Testis (tissue), 3 donors: ENCODE results near the gene DPYD. TPM values are rescaled to one million over a fixed set of nuclear protein-coding genes. Genes with fewer than 3 reads are reported as not detected.

Experiments used
- DNase-seq: peaks from one replicate; pipeline ENCODE4 v3.0.0-alpha.2; 2019
- H3K27ac ChIP-seq, 2 donors: fragments of 200-600 bp; sonication (generic); one replicate each; pipeline ENCODE4 v1.5.1; 2019
- H3K27me3 ChIP-seq: fragments of 200-600 bp; sonication (generic); one replicate; pipeline ENCODE4 v1.5.1; 2019
- H3K36me3 ChIP-seq: fragments of 200-600 bp; sonication (generic); one replicate; pipeline ENCODE4 v1.5.1; 2017; ENCODE audit warnings: low read depth; ENCODE audit errors: missing control alignments
- H3K4me1 ChIP-seq: fragments of 200-600 bp; sonication (generic); one replicate; pipeline ENCODE4 v1.5.1; 2019
- H3K4me3 ChIP-seq, 2 donors: fragments of 200-600 bp; sonication (generic); one replicate each; pipeline ENCODE4 v1.5.1; 2017 to 2019
- H3K9me3 ChIP-seq: fragments of 200-600 bp; sonication (generic); one replicate; pipeline ENCODE4 v1.5.1; 2017
- POLR2A ChIP-seq: fragments of 450-650 bp; IDR thresholded peaks from one replicate; pipeline ENCODE4 v1.6.1; 2017; ENCODE audit warnings: antibody characterized with exemption, mild to moderate bottlenecking, moderate library complexity
- WGBS, 2 donors: methylation state at CpG; one replicate each; pipeline ENCODE4 v1.1.5; 2018; 5-methylcytosine and 5-hydroxymethylcytosine counted together
- intact Hi-C: fragments of 100-400 bp; cut with DNase I; formaldehyde crosslinking; loops from one replicate; pipeline ENCODE4 v1.15.1; 2023; ENCODE audit warnings: low total_unique reads
- polyA plus RNA-seq: library from polyadenylated mRNA; stranded (reverse); fragments of 350-450 nt; fragmentation: Illumina TruSeq; extraction: RNeasy Lipid Tissue Mini Kit (QIAGEN cat#74804); gene quantifications from one replicate; pipeline ENCODE4 v1.2.3, GENCODE V29; 2014; ENCODE audit warnings: low read depth, low replicate concordance; ENCODE audit not compliant: insufficient read depth
- total RNA-seq, 2 donors: library from RNA; depleted of rRNA; stranded (reverse); fragments of >200 nt; gene quantifications; one replicate each; pipeline ENCODE4 v1.2.3, GENCODE V29; 2016
- TF ChIP-seq, protein P1 (sequence below), 3 experiments: fragments of 450-650 bp in 2 of 3; fragments of 200-600 bp in 1 of 3; sonication (generic) in 1 of 3; IDR thresholded peaks; one replicate each; pipeline ENCODE4 v1.5.1; 2016 to 2019; ENCODE audit warnings: antibody characterized with exemption in 3 of 3, mild to moderate bottlenecking in 2 of 3, moderate library complexity in 1 of 3

The DPYD gene
- total and polyA plus RNA-seq, 3 donors from 2014 or later, result 6.7 to 14.7 (median 11.5) TPM

GRCh38 chr1:97077221-97077620, 843.6 kb downstream of the DPYD start:
- Histone ChIP-seq H3K27ac (no peak overlapping the region), H3K4me1 (no peaks in the 10 kb centered on the region), H3K36me3 (no peaks in the 10 kb centered on the region), H3K4me3 (no peak overlapping the region), H3K27me3 (no peaks in the 10 kb centered on the region), H3K9me3 (no peaks in the 10 kb centered on the region)
- WGBS, 2 donors, result 47 to 49% methylated on average over 2 of the region's 2 CpGs
- intact Hi-C loops, result no loop called here
- TF ChIP-seq POLR2A, result no peak
- TF ChIP-seq, protein P1, sequence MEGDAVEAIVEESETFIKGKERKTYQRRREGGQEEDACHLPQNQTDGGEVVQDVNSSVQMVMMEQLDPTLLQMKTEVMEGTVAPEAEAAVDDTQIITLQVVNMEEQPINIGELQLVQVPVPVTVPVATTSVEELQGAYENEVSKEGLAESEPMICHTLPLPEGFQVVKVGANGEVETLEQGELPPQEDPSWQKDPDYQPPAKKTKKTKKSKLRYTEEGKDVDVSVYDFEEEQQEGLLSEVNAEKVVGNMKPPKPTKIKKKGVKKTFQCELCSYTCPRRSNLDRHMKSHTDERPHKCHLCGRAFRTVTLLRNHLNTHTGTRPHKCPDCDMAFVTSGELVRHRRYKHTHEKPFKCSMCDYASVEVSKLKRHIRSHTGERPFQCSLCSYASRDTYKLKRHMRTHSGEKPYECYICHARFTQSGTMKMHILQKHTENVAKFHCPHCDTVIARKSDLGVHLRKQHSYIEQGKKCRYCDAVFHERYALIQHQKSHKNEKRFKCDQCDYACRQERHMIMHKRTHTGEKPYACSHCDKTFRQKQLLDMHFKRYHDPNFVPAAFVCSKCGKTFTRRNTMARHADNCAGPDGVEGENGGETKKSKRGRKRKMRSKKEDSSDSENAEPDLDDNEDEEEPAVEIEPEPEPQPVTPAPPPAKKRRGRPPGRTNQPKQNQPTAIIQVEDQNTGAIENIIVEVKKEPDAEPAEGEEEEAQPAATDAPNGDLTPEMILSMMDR (IDR thresholded peaks at IDR 0.05), result no peak
- no peak for DNase-seq

DNA sequence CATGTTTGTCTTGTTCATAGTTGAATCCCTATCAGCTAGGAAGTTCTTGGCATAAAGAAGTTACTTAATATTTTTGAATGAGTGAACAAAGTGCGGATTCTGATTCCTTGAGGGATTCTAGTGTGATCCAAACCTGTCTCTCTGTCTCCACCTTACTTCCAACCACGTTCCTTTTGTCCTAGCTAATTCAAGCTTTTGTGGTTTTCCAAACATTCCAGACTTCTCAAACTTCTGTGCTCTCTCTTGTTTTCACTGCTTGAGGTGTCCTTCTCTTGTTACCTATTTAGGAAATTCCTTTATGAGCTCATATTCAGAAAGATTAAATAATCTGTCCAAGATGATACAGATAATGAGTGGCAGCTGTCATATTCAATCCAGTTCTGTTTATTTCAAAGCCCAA, 846.1 kb downstream of the DPYD start:
- no peak for DNase-seq
- H3K27ac ChIP-seq, result no peak overlapping the region
- H3K36me3 ChIP-seq, result no peaks in the 10 kb centered on the region
- H3K4me3 ChIP-seq, result no peak overlapping the region
- TF ChIP-seq POLR2A, result no peak
- TF ChIP-seq, protein P1 (IDR thresholded peaks at IDR 0.05), result no peak
- no peaks in the 10 kb centered on the region for H3K9me3 ChIP-seq
- no peaks in the 10 kb centered on the region for H3K27me3 ChIP-seq
- intact Hi-C loops, result no loop called here
- no peaks in the 10 kb centered on the region for H3K4me1 ChIP-seq
- 90 to 97% methylated on average over 2 of the region's 2 CpGs for WGBS, 2 donors

- H3K4me3 ChIP-seq, result no peak overlapping the region
- no peaks in the 10 kb centered on the region for H3K27me3 ChIP-seq
- intact Hi-C loops, result no loop called here
- TF ChIP-seq, protein P1 (IDR thresholded peaks at IDR 0.05), result no peak
- no peak for TF ChIP-seq POLR2A
- 56 to 67% methylated on average over 2 of the region's 2 CpGs for WGBS, 2 donors
- no peaks in the 10 kb centered on the region for H3K9me3 ChIP-seq
- no peaks in the 10 kb centered on the region for H3K4me1 ChIP-seq
- H3K36me3 ChIP-seq, result no peaks in the 10 kb centered on the region
- DNase-seq, result no peak
- no peak overlapping the region for H3K27ac ChIP-seq
These were observed 846.9 kb downstream of the DPYD start for GRCh38 chr1:97073936-97074335.

- Histone ChIP-seq H3K27ac (no peak overlapping the region), H3K4me1 (no peaks in the 10 kb centered on the region), H3K4me3 (no peak overlapping the region), H3K36me3 (no peaks in the 10 kb centered on the region), H3K9me3 (no peaks in the 10 kb centered on the region), H3K27me3 (no peaks in the 10 kb centered on the region)
- TF ChIP-seq POLR2A, result no peak
- TF ChIP-seq, protein P1 (IDR thresholded peaks at IDR 0.05), result no peak
- no peak for DNase-seq
- intact Hi-C loops, result no loop called here
These were observed 847.7 kb downstream of the DPYD start for GRCh38 chr1:97073169-97073568.

- DNase-seq, result no peak
- H3K27me3 ChIP-seq, result no peaks in the 10 kb centered on the region
- intact Hi-C loops, result no loop called here
- H3K36me3 ChIP-seq, result no peaks in the 10 kb centered on the region
- H3K4me3 ChIP-seq, result no peak overlapping the region
- no peak for TF ChIP-seq POLR2A
- TF ChIP-seq, protein P1 (IDR thresholded peaks at IDR 0.05), result no peak
- 77 to 86% methylated on average over 3 of the region's 3 CpGs for whole genome bisulfite sequencing, 2 donors
- H3K4me1 ChIP-seq, result no peaks in the 10 kb centered on the region
- no peaks in the 10 kb centered on the region for H3K9me3 ChIP-seq
- no peak overlapping the region for H3K27ac ChIP-seq
These were observed 849.7 kb downstream of the DPYD start for GRCh38 chr1:97071173-97071572.
